Naive thymus-derived CD8-positive, alpha-beta T cell (primary cell): ENCODE results near the gene CDK8. TPM values are rescaled to one million over a fixed set of nuclear protein-coding genes. Genes with fewer than 3 reads are reported as not detected.

Experiments
- ATAC-seq, 2 donors: fragments of 150-1000 bp; cut with Tn5 transposase in 1 of 2; sonication (Bioruptor Pico), chemical (Tn5 transposase) in 1 of 2; 1 replicate in 1 of 2; 2 replicates in 1 of 2; pipeline ENCODE4 v1.10.0; 2021; ENCODE audit warnings: mild to moderate bottlenecking in 2 of 2, moderate library complexity in 2 of 2
- POLR2A ChIA-PET: fragments of 350-600 bp; sonication (Branson Sonifier 250); formaldehyde crosslinking; loops from one replicate; lab custom pipeline; 2021; ENCODE audit warnings: antibody characterized with exemption; lab: Charles Lee
- DNase-seq, 10 donors: peaks; one replicate each; pipeline versions ENCODE4 v3.0.0 to v3.0.0-alpha.2; 2020 to 2022
- H3K27ac Mint-ChIP-seq, 10 donors: one replicate each; pipeline ENCODE4 v1.8.0; 2020 to 2022; ENCODE audit warnings: mild to moderate bottlenecking in 10 of 10, mixed read lengths in 10 of 10, moderate library complexity in 4 of 10, inconsistent platforms in 1 of 10
- H3K27me3 Mint-ChIP-seq, 5 donors: one replicate each; pipeline ENCODE4 v1.8.0; 2021 to 2022; ENCODE audit warnings: mixed read lengths in 5 of 5
- H3K36me3 Mint-ChIP-seq, 3 donors: one replicate each; pipeline ENCODE4 v1.8.0; 2020 to 2022; ENCODE audit warnings: mixed read lengths in 3 of 3, mild to moderate bottlenecking in 2 of 3, inconsistent platforms in 1 of 3
- H3K4me1 Mint-ChIP-seq, 4 donors: one replicate each; pipeline ENCODE4 v1.8.0; 2021 to 2022; ENCODE audit warnings: mixed read lengths in 4 of 4
- H3K4me3 Mint-ChIP-seq, 10 donors: one replicate each; pipeline ENCODE4 v1.8.0; 2020 to 2022; ENCODE audit warnings: mild to moderate bottlenecking in 10 of 10, mixed read lengths in 10 of 10, moderate library complexity in 6 of 10, inconsistent platforms in 1 of 10
- H3K9me3 Mint-ChIP-seq, 9 donors: one replicate each; pipeline ENCODE4 v1.8.0; 2020 to 2022; ENCODE audit warnings: mixed read lengths in 9 of 9, mild to moderate bottlenecking in 3 of 9, inconsistent platforms in 1 of 9, moderate library complexity in 1 of 9
- polyA plus RNA-seq, 3 donors: library from polyadenylated mRNA; unstranded; fragments of 300-500 nt; fragmentation: Illumina TruSeq; gene quantifications; one replicate each; pipeline ENCODE4 v1.2.3, GENCODE V29; 2021
- total RNA-seq, 8 experiments: library from RNA in 2 of 8; stranded (reverse) in 2 of 8; gene quantifications; one replicate each; pipeline ENCODE4 v1.2.3 and lab custom pipeline; 2021 to 2026

Gene CDK8
- total and polyA plus RNA-seq, 5 experiments from 2014 or later = 4.7 to 12.3 (median 7.1) TPM

GRCh38 chr13:26372747-26373146 lies 118.8 kb downstream of the CDK8 start:
- H3K27me3 Mint-ChIP-seq = no peaks in the 10 kb centered on the region
- H3K4me3 Mint-ChIP-seq = peak overlapping the region in 9 of 10 donors; percentile 20 to 68 (median 49)
- no peaks in the 10 kb centered on the region for H3K9me3 Mint-ChIP-seq
- H3K36me3 Mint-ChIP-seq = peaks cover 0 to 5% (median 5%) of the 10 kb centered on the region in 3 donors
- peaks cover 14 to 28% (median 19%) of the 10 kb centered on the region in 4 donors for H3K4me1 Mint-ChIP-seq
- POLR2A ChIA-PET = no interaction called here
- DNase-seq = peak in 6 of 10 donors; percentile 23 to 74 (median 50)
- peak; percentile 85 to 96 for ATAC-seq
- peak overlapping the region; percentile 25 to 71 (median 40) for H3K27ac Mint-ChIP-seq

GRCh38 chr13:26376430-26376829 lies 122.5 kb downstream of the CDK8 start:
- Mint-ChIP-seq H3K4me3 (no peak overlapping the region), H3K27ac (no peak overlapping the region), H3K4me1 (peaks cover 13 to 37% (median 27%) of the 10 kb centered on the region in 4 donors), H3K9me3 (no peaks in the 10 kb centered on the region), H3K36me3 (peaks cover 0 to 4% (median 2%) of the 10 kb centered on the region in 3 donors), H3K27me3 (no peaks in the 10 kb centered on the region)
- DNase-seq (no peak), ATAC-seq (no peak)
- POLR2A ChIA-PET = no interaction called here

DNA sequence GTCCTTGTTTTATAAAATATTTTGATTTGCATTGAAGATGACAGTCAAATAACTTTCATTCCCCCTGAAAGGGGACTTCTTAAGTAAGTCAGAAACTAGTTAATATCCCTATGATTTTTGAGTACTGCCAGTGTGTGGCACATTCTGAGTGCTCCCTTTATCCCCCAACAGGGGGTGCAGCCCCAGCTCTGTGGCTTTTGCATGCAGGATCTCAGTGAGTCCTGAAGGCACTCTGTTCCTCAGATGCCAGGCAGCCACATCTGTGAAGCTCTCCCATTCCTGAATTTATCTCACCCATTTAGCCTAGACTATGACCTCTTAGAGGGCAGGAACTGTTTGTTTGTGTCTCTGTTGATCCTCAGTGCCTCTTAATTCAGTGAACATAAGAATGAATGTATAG lies 123.1 kb downstream of the CDK8 start:
- H3K27ac Mint-ChIP-seq = peak overlapping the region in 1 of 10 donors; percentile 4
- H3K4me3 Mint-ChIP-seq = no peak overlapping the region
- H3K4me1 Mint-ChIP-seq = peaks cover 15 to 42% (median 30%) of the 10 kb centered on the region in 4 donors
- no peaks in the 10 kb centered on the region for H3K9me3 Mint-ChIP-seq
- H3K36me3 Mint-ChIP-seq = peaks cover 0 to 4% (median 2%) of the 10 kb centered on the region in 3 donors
- DNase-seq = peak in 3 of 10 donors; percentile 2 to 7 (median 4)
- H3K27me3 Mint-ChIP-seq = no peaks in the 10 kb centered on the region
- ATAC-seq = no peak
- POLR2A ChIA-PET = no interaction called here

GRCh38 chr13:26378116-26378515 lies 124.2 kb downstream of the CDK8 start:
- no peaks in the 10 kb centered on the region for H3K27me3 Mint-ChIP-seq
- H3K27ac Mint-ChIP-seq = no peak overlapping the region
- DNase-seq = no peak
- H3K4me3 Mint-ChIP-seq = no peak overlapping the region
- H3K36me3 Mint-ChIP-seq = peaks cover 0 to 7% (median 4%) of the 10 kb centered on the region in 3 donors
- H3K9me3 Mint-ChIP-seq = no peaks in the 10 kb centered on the region
- peaks cover 10 to 37% (median 24%) of the 10 kb centered on the region in 4 donors for H3K4me1 Mint-ChIP-seq
- no peak for ATAC-seq
- POLR2A ChIA-PET = no interaction called here

DNA sequence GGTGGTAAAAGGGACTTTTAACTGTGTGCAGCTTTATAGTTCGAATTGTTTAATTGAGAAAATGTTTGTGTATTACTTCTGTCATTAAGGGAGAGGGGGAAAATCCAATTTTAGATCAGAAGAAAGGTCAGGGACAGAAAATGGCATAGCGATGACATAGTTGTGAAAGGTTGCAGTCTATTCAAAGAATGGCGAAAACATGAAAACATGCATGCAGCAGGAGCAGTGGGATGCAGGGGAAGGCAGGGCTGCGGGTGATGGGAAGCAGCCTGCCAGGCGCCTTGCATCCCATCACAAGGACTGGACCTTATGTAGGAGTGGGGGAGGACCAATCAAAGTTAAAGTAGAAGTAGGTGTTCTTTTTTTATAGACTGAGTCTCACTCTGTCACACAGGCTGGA lies 125.9 kb downstream of the CDK8 start:
- H3K4me1 Mint-ChIP-seq = peaks cover 9 to 34% (median 22%) of the 10 kb centered on the region in 4 donors
- H3K9me3 Mint-ChIP-seq = no peaks in the 10 kb centered on the region
- ATAC-seq = no peak
- no peak overlapping the region for H3K4me3 Mint-ChIP-seq
- H3K36me3 Mint-ChIP-seq = peaks cover 0 to 10% (median 5%) of the 10 kb centered on the region in 3 donors
- no peak for DNase-seq
- POLR2A ChIA-PET = no interaction called here
- no peaks in the 10 kb centered on the region for H3K27me3 Mint-ChIP-seq
- peak overlapping the region in 1 of 10 donors; percentile 4 for H3K27ac Mint-ChIP-seq

DNA sequence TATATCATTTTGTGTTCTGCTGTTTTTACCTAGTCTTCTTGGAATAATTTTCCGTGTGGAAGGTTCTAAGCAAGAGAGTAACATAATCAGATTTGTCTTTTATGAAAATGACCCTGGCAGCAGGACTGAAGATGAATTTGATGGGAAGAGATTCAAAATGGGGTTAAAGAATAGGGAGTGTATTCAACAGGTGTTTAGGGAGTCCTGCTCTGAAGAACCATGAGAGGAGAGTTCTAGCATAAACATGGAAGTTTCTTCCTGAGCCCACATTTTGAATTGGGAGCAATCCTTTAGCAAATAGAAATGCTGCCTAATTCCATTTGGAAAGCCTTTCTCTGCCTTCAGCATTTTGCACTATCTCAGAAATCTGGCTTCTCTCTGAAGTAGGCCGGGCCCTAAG lies 127.0 kb downstream of the CDK8 start:
- ATAC-seq (no peak), DNase-seq (no peak)
- H3K27ac Mint-ChIP-seq = peak overlapping the region in 4 of 10 donors; percentile 24 to 39 (median 30)
- peaks cover 0 to 15% (median 6%) of the 10 kb centered on the region in 3 donors for H3K36me3 Mint-ChIP-seq
- no peaks in the 10 kb centered on the region for H3K9me3 Mint-ChIP-seq
- no peak overlapping the region for H3K4me3 Mint-ChIP-seq
- no peaks in the 10 kb centered on the region for H3K27me3 Mint-ChIP-seq
- POLR2A ChIA-PET = no interaction called here
- peaks cover 9 to 29% (median 22%) of the 10 kb centered on the region in 4 donors for H3K4me1 Mint-ChIP-seq

GRCh38 chr13:26382366-26382765 lies 128.4 kb downstream of the CDK8 start:
- Mint-ChIP-seq H3K9me3 (no peaks in the 10 kb centered on the region), H3K27me3 (no peaks in the 10 kb centered on the region), H3K4me3 (peak overlapping the region in 1 of 10 donors; percentile 19), H3K36me3 (peaks cover 0 to 29% (median 20%) of the 10 kb centered on the region in 3 donors), H3K4me1 (peaks cover 5 to 23% (median 18%) of the 10 kb centered on the region in 4 donors), H3K27ac (peak overlapping the region in 1 of 10 donors; percentile 32)
- DNase-seq (no peak), ATAC-seq (no peak)
- POLR2A ChIA-PET = no interaction called here

- no peak overlapping the region for H3K27ac Mint-ChIP-seq
- ATAC-seq (no peak), DNase-seq (no peak)
- peaks cover 7 to 23% (median 18%) of the 10 kb centered on the region in 4 donors for H3K4me1 Mint-ChIP-seq
- H3K36me3 Mint-ChIP-seq = peaks cover 0 to 34% (median 25%) of the 10 kb centered on the region in 3 donors
- H3K9me3 Mint-ChIP-seq = no peaks in the 10 kb centered on the region
- POLR2A ChIA-PET = no interaction called here
- H3K27me3 Mint-ChIP-seq = no peaks in the 10 kb centered on the region
- H3K4me3 Mint-ChIP-seq = no peak overlapping the region
These were observed 128.9 kb downstream of the CDK8 start for GRCh38 chr13:26382835-26383234.

- DNase-seq (no peak), ATAC-seq (no peak)
- POLR2A ChIA-PET = no interaction called here
- Mint-ChIP-seq H3K27ac (no peak overlapping the region), H3K9me3 (no peaks in the 10 kb centered on the region), H3K4me3 (no peak overlapping the region), H3K27me3 (no peaks in the 10 kb centered on the region), H3K4me1 (peaks cover 7 to 20% (median 17%) of the 10 kb centered on the region in 4 donors), H3K36me3 (peaks cover 0 to 43% (median 25%) of the 10 kb centered on the region in 3 donors)
These were observed 130.7 kb downstream of the CDK8 start for GRCh38 chr13:26384587-26384986.

GRCh38 chr13:26386026-26386425 lies 132.1 kb downstream of the CDK8 start:
- Mint-ChIP-seq H3K4me1 (peaks cover 7 to 13% (median 10%) of the 10 kb centered on the region in 4 donors), H3K36me3 (peaks cover 5 to 50% (median 27%) of the 10 kb centered on the region in 3 donors), H3K27me3 (no peaks in the 10 kb centered on the region), H3K27ac (no peak overlapping the region), H3K9me3 (no peaks in the 10 kb centered on the region), H3K4me3 (no peak overlapping the region)
- DNase-seq (no peak), ATAC-seq (no peak)
- POLR2A ChIA-PET = no interaction called here

- Mint-ChIP-seq H3K4me3 (no peak overlapping the region), H3K9me3 (no peaks in the 10 kb centered on the region), H3K27me3 (no peaks in the 10 kb centered on the region), H3K27ac (no peak overlapping the region), H3K36me3 (peaks cover 5 to 55% (median 27%) of the 10 kb centered on the region in 3 donors), H3K4me1 (peaks cover 0 to 8% (median 3%) of the 10 kb centered on the region in 4 donors)
- ATAC-seq (no peak), DNase-seq (no peak)
- POLR2A ChIA-PET = no interaction called here
These were observed 136.3 kb downstream of the CDK8 start for GRCh38 chr13:26390203-26390602.

DNA sequence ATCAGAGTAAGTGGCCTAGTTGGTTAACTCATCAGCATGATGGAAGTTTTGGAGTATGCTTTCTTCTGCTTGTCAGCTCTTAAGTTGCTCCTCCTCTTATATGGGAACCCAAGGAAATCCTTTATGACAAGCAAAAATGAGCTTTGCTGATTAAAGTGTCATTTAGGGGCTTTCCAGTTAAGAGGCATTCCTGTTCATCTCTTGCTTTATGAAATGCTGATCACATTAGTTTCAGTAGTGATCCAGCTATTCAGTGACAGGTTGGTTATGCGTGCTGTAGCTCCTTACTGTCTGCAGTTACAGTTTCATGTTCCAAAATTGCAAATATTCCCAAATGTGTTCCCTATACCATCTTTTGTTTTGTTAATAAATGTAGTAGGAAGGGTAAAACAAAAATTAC lies 146.6 kb downstream of the CDK8 start:
- DNase-seq (no peak), ATAC-seq (no peak)
- POLR2A ChIA-PET = no interaction called here
- H3K27ac Mint-ChIP-seq = peak overlapping the region in 1 of 10 donors; percentile 4
- H3K4me3 Mint-ChIP-seq = no peak overlapping the region
- peaks cover 2 to 75% (median 38%) of the 10 kb centered on the region in 3 donors for H3K36me3 Mint-ChIP-seq
- no peaks in the 10 kb centered on the region for H3K4me1 Mint-ChIP-seq
- no peaks in the 10 kb centered on the region for H3K9me3 Mint-ChIP-seq
- H3K27me3 Mint-ChIP-seq = no peaks in the 10 kb centered on the region

GRCh38 chr13:26401069-26401468 lies 147.1 kb downstream of the CDK8 start:
- Mint-ChIP-seq H3K27ac (peak overlapping the region in 1 of 10 donors; percentile 13), H3K27me3 (no peaks in the 10 kb centered on the region), H3K36me3 (peaks cover 7 to 78% (median 41%) of the 10 kb centered on the region in 3 donors), H3K9me3 (no peaks in the 10 kb centered on the region), H3K4me1 (no peaks in the 10 kb centered on the region), H3K4me3 (no peak overlapping the region)
- DNase-seq (no peak), ATAC-seq (no peak)
- POLR2A ChIA-PET = interaction anchor here (0.7 kb wide), 1 partner anchor 10 kb away, joined by 3 read pairs; no protein-coding TSS in a partner anchor
